ENCODE data around the gene ACOXL.

DNA sequence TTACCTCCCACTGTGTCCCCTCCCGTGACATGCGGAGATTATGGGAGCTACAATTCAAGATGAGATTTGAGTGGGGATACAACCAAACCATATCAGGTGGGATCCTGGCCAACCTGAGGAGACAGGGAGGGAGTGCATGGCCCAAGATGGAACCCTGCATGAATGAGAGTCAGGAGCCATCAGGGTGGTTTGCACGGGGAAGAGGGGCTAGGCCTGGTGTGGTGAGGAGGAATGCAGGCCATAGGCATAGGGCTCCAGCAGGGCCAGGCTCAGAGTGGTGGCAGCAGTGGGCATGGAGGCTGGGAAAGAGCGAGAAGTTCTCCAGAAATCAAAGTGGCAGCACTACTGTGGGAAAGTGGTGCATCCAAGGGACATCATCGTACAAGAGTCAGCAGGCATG lies 314.3 kb downstream of the ACOXL start:
- TF ChIP-seq, protein P1, sequence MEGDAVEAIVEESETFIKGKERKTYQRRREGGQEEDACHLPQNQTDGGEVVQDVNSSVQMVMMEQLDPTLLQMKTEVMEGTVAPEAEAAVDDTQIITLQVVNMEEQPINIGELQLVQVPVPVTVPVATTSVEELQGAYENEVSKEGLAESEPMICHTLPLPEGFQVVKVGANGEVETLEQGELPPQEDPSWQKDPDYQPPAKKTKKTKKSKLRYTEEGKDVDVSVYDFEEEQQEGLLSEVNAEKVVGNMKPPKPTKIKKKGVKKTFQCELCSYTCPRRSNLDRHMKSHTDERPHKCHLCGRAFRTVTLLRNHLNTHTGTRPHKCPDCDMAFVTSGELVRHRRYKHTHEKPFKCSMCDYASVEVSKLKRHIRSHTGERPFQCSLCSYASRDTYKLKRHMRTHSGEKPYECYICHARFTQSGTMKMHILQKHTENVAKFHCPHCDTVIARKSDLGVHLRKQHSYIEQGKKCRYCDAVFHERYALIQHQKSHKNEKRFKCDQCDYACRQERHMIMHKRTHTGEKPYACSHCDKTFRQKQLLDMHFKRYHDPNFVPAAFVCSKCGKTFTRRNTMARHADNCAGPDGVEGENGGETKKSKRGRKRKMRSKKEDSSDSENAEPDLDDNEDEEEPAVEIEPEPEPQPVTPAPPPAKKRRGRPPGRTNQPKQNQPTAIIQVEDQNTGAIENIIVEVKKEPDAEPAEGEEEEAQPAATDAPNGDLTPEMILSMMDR (IDR thresholded peaks at IDR 0.05; ENCODE audit: low read depth, low read length, poor library complexity, severe bottlenecking) = no peak
- TF ChIP-seq EZH2phosphoT487 (IDR thresholded peaks at IDR 0.05; ENCODE audit: borderline replicate concordance, low read length) = no peak
